GM19455 (cell line): ENCODE measurements around the gene PTGS1.
"Not testable (repeated sequence)": the region's sequence is repeated elsewhere in the genome, so short reads cannot be mapped to it uniquely, and the experiment has no call there.

Experiments
- ATAC-seq: cut with Tn5 transposase; IDR thresholded peaks from one replicate; pipeline ENCODE4 v1.9.1; 2021; ENCODE audit not compliant: unreplicated experiment

Gene PTGS1

GRCh38 chr9:122394265-122395125 lies 23.7 kb downstream of the PTGS1 start:
- ATAC-seq: no peak

GRCh38 chr9:122396614-122397148 lies 25.9 kb downstream of the PTGS1 start:
- ATAC-seq: no peak

- no peak for ATAC-seq
Observed at GRCh38 chr9:122397749-122398148, 26.9 kb downstream of the PTGS1 start.

GRCh38 chr9:122398371-122398924 lies 27.6 kb downstream of the PTGS1 start:
- no peak for ATAC-seq

- no peak for ATAC-seq
Observed at GRCh38 chr9:122401896-122402295, 31.1 kb downstream of the PTGS1 start.

GRCh38 chr9:122402403-122402871 lies 31.6 kb downstream of the PTGS1 start:
- no peak for ATAC-seq

GRCh38 chr9:122402874-122403273 lies 32.0 kb downstream of the PTGS1 start:
- no peak for ATAC-seq

- no peak for ATAC-seq
Observed at GRCh38 chr9:122403381-122404000, 32.7 kb downstream of the PTGS1 start.

GRCh38 chr9:122405304-122406069 lies 34.7 kb downstream of the PTGS1 start:
- not testable (repeated sequence) for ATAC-seq

- no peak for ATAC-seq
Observed at GRCh38 chr9:122406070-122406890, 35.5 kb downstream of the PTGS1 start.

GRCh38 chr9:122414108-122414507 lies 43.3 kb downstream of the PTGS1 start:
- not testable (repeated sequence) for ATAC-seq

GRCh38 chr9:122418016-122418415 lies 47.2 kb downstream of the PTGS1 start:
- ATAC-seq: no peak

GRCh38 chr9:122420315-122420714 lies 49.5 kb downstream of the PTGS1 start:
- no peak for ATAC-seq

GRCh38 chr9:122425087-122425486 lies 54.3 kb downstream of the PTGS1 start:
- ATAC-seq: no peak

GRCh38 chr9:122426723-122427122 lies 55.9 kb downstream of the PTGS1 start:
- no peak for ATAC-seq

GRCh38 chr9:122442568-122442967 lies 71.7 kb downstream of the PTGS1 start:
- no peak for ATAC-seq

- ATAC-seq: no peak
Observed at GRCh38 chr9:122444041-122444733, 73.4 kb downstream of the PTGS1 start.
